NCI-H2171 treated with DMSO at 0.1 percent for 48 hours (cell line): ENCODE data around the gene GRK5.

Experiments
- DNase-seq: peaks from one replicate; lab custom pipeline; 2025; lab: John Stamatoyannopoulos, UW

Gene GRK5

DNA sequence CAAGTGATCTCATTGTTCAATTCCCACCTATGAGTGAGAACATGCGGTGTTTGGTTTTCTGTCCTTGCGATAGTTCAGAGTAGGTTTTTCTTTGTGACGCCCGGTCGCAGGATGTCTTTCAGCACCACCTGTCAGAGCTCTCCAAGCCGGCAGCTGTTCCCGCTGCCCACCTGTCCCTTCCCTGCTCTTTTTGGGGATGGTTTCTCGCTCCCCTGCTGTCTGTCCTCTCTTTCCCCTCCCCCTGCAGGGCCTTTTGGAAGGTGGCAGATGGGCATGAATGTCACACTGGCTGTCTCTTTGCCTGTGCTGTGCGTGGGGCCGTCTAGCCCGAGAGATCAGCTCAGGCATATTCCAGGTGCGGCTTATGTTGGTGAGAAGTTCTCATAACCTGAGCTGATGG lies 137.0 kb downstream of the GRK5 start:
- DNase-seq: peak; percentile 92

DNA sequence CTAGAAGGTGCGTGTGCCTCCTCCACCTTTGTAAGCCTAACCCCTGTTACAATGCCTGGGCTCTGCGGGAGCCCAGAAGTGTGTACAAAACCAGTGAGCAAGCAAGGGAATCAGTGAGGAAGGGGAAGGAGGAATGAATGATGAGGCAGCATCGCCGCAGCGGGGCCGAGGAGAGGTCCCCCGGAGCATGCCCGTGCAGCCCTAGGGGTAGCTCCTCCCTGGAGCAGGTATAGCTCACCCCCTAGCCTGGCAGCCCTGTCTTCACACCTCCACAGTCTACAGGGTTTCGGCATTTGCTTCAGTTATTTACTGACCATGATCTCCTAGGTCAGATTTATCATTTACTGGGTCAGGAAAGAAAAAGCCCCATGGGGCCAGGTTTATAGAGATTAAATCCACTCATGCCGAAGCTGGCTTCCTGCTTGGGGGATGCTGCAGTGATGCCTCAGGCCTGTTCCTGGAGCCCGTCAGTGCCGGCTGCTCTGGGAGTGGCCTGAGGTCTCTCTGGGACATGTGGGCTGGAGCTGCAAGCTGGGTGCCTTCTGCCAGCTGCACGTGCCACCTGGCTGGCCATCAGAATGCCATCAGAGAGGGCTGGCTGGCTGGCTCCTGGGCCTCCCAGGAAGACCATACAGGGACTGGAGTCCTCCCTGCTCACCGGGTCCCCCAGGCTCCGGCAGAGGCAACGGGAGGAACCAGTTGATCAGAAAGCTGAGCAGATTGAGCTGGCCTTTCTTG lies 138.9 kb downstream of the GRK5 start:
- DNase-seq: peak; percentile 55

DNA sequence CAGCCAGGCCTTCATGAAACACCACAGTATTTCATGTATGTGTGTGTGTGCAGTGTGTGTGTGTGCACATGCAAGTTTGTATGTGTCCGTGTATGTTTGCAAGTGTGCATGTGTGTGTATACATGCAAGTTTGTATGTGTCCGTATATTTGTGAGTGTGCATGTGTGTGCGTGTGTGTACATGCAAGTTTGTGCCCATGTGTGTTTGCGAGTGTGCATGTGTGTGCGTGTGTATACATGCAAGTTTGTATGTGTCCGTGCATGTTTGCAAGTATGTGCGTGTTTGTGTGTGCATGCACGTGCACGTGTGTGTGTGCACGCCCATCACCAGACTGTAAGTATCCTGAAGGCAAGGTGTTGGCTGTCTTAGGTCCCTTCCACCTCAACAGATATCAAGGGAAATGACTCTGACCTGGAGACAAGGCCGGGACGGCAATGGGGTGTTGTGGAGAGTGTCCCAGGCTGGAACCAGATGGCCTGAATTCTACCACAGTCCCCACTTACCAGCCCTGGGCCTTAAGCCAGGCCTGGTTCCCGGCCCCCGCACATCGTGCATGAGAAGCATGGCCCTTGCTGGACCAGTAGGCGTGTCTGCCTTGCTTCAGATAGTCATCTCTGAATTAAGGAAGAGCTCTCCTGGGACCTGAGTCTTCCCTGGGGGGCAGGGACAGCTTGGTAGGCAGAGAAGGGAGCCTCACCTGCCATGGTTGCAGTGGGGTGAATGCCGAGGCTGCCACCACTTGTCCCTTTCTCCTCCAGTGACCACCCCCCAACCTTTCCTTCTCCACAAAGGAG lies 140.0 kb downstream of the GRK5 start:
- DNase-seq: no peak

DNA sequence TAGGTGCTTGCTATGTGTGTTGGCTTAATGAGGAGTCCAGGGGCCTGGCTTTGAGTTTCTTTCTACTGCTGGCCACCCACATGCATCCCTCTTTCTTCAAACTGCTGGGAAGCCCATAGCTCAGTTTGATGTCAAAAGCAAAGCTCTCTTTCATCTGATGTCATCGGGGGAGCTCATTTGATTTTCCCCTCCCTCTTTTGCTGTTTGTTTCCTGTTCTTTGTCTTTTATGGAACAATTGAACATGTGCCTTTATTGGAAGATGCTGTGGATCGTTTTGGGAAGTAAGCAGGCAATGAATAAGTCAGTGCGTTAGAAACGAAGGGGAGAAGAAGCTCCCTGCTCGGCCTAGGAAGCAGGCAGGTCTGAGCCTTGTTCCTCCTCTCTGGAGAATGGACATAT lies 140.7 kb downstream of the GRK5 start:
- no peak for DNase-seq

DNA sequence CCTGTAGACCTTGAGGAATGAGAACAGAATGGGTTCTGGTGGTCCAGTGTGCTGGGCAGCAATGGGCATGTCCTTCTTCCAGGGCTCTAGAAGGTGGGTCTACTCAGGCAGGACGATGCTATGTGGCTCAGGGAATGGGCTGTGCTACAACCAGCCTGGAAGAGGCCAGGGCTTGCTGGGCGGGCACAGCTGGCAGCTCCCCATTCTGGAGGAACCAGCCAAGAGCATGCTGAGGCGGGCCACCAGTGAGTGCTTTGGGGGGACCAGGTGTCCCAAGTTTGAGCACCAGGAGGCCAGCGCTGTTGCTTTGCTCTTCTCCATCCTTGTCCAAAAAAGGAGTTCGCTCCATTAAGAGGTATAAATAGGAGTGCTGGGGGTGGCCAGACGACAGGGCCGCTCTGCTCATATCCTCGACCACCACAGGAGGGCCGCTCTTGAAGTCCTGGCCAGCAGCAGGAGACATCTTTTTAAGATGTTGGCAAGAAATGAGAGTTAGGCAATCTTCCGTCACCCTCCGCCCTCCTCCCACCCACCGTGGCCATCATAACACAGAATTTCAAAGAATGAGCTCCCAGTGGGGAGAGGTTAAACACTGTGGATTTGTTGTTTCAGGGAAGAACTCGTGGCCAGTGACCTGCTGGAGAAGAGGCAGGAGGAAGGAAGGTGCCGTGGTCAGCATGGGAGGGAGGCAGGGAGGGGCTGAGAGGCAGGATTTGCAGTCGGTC lies 141.3 kb downstream of the GRK5 start:
- no peak for DNase-seq

DNA sequence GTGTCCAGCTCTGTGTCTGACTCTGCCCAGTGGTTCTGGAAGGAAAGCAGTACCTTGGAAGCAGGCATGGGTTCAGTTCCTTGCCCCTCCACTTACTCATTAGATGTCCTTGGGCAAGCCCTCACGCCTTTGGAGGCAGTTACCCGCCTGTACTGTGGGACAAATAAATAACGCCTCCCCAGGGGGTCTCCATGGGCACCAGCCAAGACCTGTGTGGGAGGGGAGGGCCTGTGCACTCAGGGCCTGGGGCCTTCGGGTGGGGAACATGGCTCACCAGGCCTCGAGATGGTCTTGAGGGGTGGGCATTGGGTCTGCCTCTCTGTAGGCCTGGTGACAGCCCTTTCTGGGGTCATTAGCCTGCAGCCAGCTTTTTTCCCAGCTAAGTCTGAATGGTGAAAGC lies 142.0 kb downstream of the GRK5 start:
- DNase-seq: no peak

DNA sequence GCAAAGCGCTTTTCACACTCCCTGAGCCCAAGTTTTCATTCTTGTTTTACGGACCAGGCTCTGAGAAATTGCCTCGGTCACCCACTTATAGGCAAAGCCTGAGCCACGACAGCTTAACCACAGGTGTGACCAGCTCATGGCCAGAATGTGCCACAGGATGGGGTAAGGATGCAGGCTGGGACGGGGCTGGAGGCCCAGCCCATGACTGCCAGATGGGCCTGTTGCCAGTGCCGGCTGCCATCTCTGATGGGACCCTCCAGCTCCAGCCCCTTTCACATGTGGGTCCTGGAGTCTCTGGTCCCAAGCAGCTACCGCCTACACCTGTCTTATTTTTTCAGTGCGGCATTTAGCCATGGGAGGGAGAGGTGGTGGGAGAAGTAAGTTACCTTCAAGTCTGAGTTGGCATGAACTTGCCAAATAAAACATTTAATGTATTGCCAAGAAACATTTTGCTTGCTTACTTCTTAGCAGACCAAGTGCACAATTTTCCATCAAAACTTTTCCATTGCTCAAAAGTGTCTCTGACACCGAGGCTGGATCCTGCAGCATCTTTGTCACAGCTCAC lies 142.6 kb downstream of the GRK5 start:
- no peak for DNase-seq

DNA sequence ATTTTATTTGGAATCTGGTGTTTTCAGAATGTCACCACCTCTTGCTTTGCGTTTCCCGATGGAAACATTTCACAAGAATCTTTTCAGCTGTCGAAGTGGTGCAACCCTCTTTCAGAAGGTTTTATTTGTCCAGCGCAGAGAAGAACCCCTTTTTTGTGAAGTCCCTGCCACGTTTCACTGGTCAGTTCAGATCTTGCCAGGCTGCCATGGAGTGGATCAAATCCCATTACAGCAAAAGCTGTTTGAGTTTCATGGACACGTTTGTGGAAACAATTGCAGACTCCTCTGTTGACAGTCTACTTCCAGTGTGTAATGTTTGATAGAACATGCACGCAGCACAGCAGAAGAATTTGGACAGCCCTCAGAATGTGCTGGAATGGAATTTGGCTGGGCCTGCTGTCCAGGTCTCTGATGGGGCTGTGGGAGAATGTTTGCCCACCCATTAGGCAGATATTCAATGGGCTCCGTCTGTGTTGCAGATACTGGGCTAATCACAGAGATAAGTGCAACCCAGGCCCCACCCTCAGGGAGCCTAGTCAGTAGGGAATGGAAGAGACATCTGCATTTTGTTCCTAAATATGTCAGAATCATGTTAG lies 143.2 kb downstream of the GRK5 start:
- DNase-seq: no peak

DNA sequence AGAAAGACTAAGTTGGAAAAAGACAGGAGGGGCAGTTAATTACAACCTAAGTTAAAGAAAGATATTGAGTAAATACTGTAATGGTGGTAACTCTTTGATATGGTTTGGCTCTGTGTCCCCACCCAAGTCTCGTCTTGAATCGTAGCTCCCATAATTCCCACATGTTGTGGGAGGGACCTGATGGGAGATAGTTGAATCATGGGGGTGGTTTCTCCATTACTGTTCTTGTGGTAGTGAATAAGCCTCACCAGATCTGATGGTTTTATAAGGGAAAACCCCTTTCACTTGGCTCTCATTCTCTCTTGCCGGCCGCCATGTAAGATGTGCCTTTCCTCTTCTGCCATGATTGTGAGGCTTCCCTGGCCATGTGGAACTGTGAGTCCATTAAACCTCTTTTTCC lies 143.8 kb downstream of the GRK5 start:
- no peak for DNase-seq

DNA sequence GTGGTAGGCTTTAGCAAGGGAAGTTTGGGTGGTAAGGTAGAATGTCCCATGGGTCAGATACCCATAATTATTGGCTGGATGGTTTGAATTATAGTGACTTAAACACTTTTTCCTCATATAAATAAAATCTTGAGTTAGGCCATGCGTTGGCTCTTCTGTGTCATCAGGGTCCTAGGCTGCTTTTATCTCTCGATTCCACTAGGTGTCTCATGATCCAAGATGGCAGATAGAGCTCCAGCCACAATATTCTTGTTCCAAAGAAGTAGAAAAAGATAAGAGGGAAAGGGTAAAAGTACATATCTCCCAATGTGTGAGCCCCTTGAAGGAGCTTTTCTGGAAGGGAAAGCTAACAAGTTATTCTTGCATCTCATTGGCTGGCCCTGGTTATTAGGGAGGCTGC lies 144.7 kb downstream of the GRK5 start:
- no peak for DNase-seq

DNA sequence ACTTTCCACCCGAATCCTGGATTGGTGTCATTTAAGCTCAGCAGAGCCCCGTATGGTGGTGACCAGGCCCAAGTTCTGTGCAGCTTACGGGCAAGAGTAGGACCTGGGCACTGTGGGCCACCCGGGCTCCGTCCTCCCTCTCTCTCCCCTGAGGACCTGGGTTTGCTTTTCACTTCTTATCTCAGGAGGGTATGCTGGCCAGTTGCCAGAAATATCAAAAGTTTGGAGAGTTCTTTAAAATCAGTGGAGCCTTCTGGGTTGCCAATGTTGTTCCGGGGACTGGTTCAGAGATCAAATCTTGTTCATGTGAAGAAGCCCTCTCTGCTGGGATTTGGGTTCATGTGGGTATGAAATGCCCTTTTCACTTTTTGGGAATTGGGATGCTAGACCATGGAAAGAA lies 145.4 kb downstream of the GRK5 start:
- DNase-seq: no peak

DNA sequence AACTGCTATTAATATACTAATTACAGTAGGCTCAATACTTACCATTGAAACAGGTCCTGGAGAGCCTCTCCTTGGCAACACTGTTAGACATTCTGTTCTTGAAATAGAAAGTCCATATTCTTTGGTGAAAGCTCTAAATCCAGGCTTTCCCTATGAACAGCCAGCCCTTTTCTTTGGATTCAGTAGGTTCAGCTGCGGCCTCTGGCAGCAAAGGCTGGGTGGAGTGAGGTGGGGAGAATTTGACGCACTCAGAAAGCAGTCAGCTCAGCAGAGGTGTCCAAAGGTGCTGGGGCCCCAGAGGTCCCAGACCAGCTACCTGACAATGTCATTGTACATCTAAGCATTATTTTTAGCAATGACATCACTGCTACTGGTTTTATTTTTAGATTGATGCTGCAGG lies 146.1 kb downstream of the GRK5 start:
- no peak for DNase-seq

DNA sequence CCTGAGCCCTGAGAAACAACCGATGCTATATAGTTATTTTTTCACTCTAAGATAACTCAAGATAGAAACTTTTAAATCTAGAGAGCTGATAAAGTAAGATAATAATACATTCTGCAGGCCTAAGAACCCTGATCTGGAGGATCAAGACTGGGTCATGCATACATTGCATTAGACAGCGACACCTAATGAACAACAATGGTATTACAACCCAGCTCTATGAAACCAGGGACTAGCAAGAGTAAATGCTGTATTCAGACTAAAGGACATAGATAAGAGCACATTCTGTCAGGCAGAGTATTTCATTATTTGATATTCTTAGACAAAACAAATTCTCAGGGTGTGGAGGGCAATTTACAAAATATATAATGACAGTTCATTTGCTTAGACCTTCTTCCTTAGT lies 148.6 kb downstream of the GRK5 start:
- DNase-seq: no peak

DNA sequence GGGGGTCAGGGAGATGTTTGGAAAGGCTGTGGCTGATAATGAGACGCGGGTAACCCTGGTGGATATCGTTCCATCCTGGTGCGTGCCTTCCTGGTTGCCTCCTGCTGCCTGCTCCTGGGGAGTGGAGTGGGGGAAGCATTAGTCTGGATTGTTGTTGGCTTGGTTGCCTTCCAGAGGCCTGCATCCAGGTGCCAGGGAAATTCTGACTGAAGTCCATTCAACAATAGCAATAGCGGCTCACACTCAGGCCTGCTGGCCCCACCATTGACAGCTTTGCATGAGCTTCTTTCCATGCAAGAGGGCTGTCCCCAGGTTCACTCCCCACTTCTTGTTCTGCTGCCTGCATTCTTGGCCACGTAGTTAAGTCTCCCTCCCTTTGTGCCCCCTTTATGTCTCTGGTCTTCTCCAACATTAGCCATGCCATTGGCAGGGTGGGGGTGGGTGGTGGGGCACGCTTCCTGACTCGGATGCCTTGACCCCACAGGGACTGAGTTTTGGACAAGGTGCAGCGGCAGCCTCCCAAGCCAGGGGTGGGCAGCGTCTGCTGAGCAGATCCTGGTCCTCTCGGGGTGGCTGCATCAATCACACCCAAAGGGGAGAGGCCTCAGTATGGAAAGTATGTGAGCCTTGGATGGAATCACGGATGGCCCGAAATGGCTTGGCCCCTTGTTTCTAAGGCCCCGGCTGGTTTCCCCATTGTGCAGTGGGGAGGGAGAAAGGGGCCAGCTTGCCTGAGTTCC lies 150.2 kb downstream of the GRK5 start:
- DNase-seq: no peak

DNA sequence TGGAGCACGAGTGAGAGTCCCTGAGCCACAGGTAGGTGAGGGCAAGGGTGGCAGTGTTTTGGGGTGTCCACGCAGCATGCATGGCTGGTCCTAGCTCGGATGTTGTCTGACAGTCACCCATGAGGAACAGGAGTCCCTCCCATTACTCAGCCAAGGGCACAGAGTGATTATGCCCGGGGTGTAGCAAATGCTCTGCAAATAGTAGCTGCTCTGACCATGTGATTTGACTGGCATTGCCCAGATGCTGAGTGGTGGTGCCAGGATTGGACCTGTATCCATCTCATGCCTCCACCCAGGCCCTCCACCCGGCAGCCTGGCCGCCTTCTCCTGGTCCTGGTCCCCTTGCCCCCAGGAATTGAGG lies 150.8 kb downstream of the GRK5 start:
- DNase-seq: no peak

DNA sequence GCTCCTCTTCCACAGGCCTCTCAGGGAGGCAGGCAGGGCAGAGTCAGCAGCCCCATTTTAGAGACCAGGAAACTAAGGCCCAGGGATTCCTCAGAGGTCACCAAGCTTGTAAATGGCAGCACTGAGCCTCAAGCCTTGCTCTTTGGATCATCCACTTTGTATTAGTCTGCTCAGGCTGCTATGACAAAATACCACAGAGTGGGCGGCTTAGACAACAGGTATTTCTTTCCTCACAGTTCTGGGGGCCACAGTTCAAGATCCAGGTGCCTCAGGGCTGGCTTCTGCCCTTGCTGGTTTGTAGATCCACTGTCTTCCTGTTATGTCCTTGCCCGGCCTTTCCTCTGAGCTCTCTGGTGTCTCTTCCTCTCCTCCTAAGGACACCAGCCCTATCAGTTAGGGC lies 151.2 kb downstream of the GRK5 start:
- DNase-seq: no peak

DNA sequence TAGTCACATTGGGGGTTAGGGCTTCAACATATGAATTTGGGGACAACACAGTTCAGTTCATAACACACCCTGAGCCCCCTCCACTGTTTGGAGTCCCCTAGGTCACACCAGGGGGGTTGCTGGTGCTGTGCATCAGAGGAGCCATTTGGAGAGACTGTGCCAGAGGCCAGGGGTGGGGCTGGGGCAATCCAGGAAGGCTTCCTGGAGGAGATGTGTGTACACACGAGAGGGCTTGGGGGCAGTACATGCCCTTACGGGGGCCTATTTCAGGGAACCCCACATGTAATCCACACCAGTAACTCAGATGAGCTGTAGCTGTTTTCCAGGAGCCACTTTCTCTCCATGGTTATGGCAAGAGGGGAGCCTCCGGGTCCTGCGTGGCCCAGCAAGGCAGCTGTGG lies 151.7 kb downstream of the GRK5 start:
- DNase-seq: no peak

DNA sequence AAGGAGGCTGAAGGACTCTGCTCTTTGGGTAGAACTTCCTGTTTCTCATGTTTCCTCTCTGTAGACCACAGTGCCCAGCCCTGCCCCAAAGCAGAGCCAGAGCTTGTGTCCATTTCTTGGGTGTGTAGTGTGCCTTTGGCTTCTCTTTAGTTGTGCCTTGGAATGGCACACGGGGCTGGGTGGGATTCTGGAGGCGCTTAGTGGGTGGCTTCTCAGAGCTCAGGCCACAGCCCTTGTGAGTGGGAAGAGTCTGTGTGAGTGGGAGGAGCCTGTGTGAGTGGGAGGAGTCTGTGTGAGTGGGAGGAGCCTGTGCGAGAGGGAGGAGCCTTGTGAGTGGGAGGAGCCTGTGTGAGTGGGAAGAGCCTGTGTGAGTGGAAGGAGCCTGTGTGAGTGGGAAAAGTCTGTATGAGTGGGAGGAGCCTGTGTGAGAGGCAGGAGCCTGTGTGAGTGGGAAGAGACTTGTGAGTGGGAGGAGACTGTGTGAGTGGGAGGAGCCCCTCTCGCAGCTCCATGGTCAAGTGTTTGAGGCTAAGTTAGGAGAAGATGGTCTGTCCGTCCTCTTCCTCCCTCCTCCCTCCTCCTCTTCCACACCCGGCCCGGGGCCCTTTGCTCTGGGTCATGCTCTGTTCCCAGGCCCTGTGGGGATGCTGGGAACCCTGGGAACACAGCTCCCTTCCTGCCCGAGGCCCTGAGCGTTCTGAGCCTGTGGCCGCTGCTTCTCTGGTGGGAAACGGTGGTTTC lies 153.0 kb downstream of the GRK5 start:
- no peak for DNase-seq

DNA sequence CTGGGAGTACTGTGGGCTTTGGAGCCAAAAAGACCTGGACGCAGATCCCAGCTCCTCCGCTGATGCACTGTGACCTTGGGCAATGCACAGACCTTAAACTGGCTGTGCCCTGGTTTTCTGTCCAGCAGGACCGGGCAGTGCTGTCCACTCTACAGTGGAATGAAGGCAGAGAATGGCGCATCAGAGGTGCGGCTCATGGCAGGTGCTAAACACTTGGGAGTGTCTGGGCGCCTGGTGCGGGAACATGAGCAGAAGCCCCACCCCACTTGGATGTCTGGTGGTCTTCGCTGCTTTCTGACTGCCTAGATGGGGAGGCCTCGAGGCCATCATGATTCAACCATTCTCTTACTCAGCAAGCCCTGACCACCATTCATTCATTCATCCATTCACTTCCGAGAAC lies 153.7 kb downstream of the GRK5 start:
- DNase-seq: no peak

DNA sequence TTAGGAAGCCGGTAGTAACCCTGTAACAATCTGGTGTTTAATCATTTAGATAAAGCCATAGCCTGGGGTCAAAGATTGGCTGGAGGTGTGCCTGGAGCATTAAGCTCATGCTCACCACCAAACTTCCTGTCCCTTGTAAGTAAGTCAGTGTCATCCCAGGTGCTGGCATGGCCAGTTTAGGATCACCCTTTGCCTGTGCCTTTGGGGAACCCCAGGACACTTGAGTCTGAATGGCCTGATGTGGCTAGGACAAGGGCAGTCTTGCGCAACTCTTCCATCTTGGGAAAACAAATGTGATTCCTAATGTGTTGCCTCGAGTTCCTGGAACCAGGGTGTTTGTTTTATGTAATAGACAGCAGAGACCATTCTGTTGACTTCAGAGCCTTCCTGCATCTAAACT lies 154.8 kb downstream of the GRK5 start:
- no peak for DNase-seq
